Thymus (tissue), 11 donors: ENCODE results near the gene PRKCH. TPM values are rescaled to one million over a fixed set of nuclear protein-coding genes. Genes with fewer than 3 reads are reported as not detected.

ENCODE experiments used
- DNase-seq, 9 donors: peaks; one replicate each; pipeline ENCODE4 v3.0.0-alpha.2; 2013; ENCODE audit warnings: low spot score in 9 of 9, low read depth in 6 of 9, missing footprints in 1 of 9
- H3K27ac ChIP-seq, 2 donors: one replicate each; pipeline ENCODE4 v1.5.1; 2013; ENCODE audit warnings: control low read depth in 1 of 2, low read depth in 1 of 2, low read length in 1 of 2, mild to moderate bottlenecking in 1 of 2, moderate library complexity in 1 of 2
- H3K27me3 ChIP-seq, 2 donors: one replicate each; pipeline ENCODE4 v1.5.1; 2013; ENCODE audit warnings: low read length in 1 of 2; ENCODE audit not compliant: control insufficient read depth in 2 of 2, insufficient read depth in 1 of 2
- H3K36me3 ChIP-seq, 2 donors: one replicate each; pipeline ENCODE4 v1.5.1; 2013; ENCODE audit warnings: low read length in 1 of 2, mild to moderate bottlenecking in 1 of 2, moderate library complexity in 1 of 2; ENCODE audit not compliant: control insufficient read depth in 2 of 2, insufficient read depth in 2 of 2
- H3K4me1 ChIP-seq, 2 donors: one replicate each; pipeline ENCODE4 v1.5.1; 2013; ENCODE audit warnings: low read length in 2 of 2; ENCODE audit not compliant: control insufficient read depth in 2 of 2, insufficient read depth in 2 of 2
- H3K4me3 ChIP-seq, 2 donors: one replicate each; pipeline ENCODE4 v1.5.1; 2013; ENCODE audit warnings: low read length in 2 of 2, control low read depth in 1 of 2, mild to moderate bottlenecking in 1 of 2
- H3K9me3 ChIP-seq, 2 donors: one replicate each; pipeline ENCODE4 v1.5.1; 2013; ENCODE audit warnings: low read length in 1 of 2, mild to moderate bottlenecking in 1 of 2; ENCODE audit not compliant: control insufficient read depth in 2 of 2, insufficient read depth in 1 of 2
- WGBS: extraction: QIAGEN DNeasy Blood & Tissue Kit; methylation state at CpG from one replicate; pipeline ENCODE4 v1.1.7; 2013; 5-methylcytosine and 5-hydroxymethylcytosine counted together
- polyA plus RNA-seq: library from polyadenylated mRNA; stranded (reverse); fragments of 200-250 nt; gene quantifications from one replicate; pipeline ENCODE4 v1.2.3, GENCODE V29; 2013
- total RNA-seq: library from RNA; stranded (reverse); fragments of 120-200 nt; gene quantifications from one replicate; pipeline ENCODE4 v1.2.4, GENCODE V29; 2013
- donor health status: healthy.

Gene PRKCH
- total and polyA plus RNA-seq, 2 donors: 73.5 to 81.8 TPM

- DNase-seq: peak in 1 of 9 donors; percentile 25
- peak overlapping the region; percentile 3 to 43 for H3K27ac ChIP-seq
- peaks cover 0 to 2% of the 10 kb centered on the region in 2 donors for H3K27me3 ChIP-seq
- H3K4me3 ChIP-seq: no peak overlapping the region
- 98% methylated on average over 7 of the region's 7 CpGs for WGBS
- H3K9me3 ChIP-seq: no peaks in the 10 kb centered on the region
- peaks cover under 1 to 39% of the 10 kb centered on the region in 2 donors for H3K4me1 ChIP-seq
- H3K36me3 ChIP-seq: no peaks in the 10 kb centered on the region
Measured at GRCh38 chr14:61562321-61563161, 241.2 kb downstream of the PRKCH start.

GRCh38 chr14:61563162-61563511 is 241.8 kb downstream of the PRKCH start:
- Histone ChIP-seq H3K4me1 (peaks cover 6 to 45% of the 10 kb centered on the region in 2 donors), H3K36me3 (no peaks in the 10 kb centered on the region), H3K27ac (no peak overlapping the region), H3K9me3 (peaks cover 0 to 6% of the 10 kb centered on the region in 2 donors), H3K4me3 (no peak overlapping the region), H3K27me3 (peaks cover 0 to 7% of the 10 kb centered on the region in 2 donors)
- 95% methylated on average over 7 of the region's 7 CpGs for WGBS
- DNase-seq: no peak

- WGBS: 94% methylated on average over 6 of the region's 6 CpGs
Measured at GRCh38 chr14:61563880-61564617, 242.7 kb downstream of the PRKCH start.

GRCh38 chr14:61564618-61565091 is 243.3 kb downstream of the PRKCH start:
- H3K27me3 ChIP-seq: peaks cover 0 to 14% of the 10 kb centered on the region in 2 donors
- H3K4me3 ChIP-seq: no peak overlapping the region
- DNase-seq: no peak
- peaks cover 0 to 6% of the 10 kb centered on the region in 2 donors for H3K9me3 ChIP-seq
- WGBS: 91% methylated on average over 6 of the region's 6 CpGs
- peaks cover 21 to 60% of the 10 kb centered on the region in 2 donors for H3K4me1 ChIP-seq
- no peaks in the 10 kb centered on the region for H3K36me3 ChIP-seq
- peak overlapping the region; percentile 46 to 68 for H3K27ac ChIP-seq

More at GRCh38 chr14:61563880-61564617, 242.7 kb downstream of the PRKCH start:
- Histone ChIP-seq H3K27ac (peak overlapping the region; percentile 46 to 68), H3K4me1 (peaks cover 16 to 54% of the 10 kb centered on the region in 2 donors), H3K36me3 (no peaks in the 10 kb centered on the region), H3K27me3 (peaks cover 0 to 11% of the 10 kb centered on the region in 2 donors), H3K4me3 (no peak overlapping the region), H3K9me3 (peaks cover 0 to 6% of the 10 kb centered on the region in 2 donors)
- DNase-seq: no peak

GRCh38 chr14:61565181-61565580 is 243.8 kb downstream of the PRKCH start:
- Histone ChIP-seq H3K4me1 (peaks cover 26 to 66% of the 10 kb centered on the region in 2 donors), H3K27me3 (peaks cover 0 to 16% of the 10 kb centered on the region in 2 donors), H3K27ac (peak overlapping the region in 1 of 2 donors; percentile 68), H3K9me3 (peaks cover 0 to 6% of the 10 kb centered on the region in 2 donors), H3K36me3 (no peaks in the 10 kb centered on the region), H3K4me3 (no peak overlapping the region)
- no peak for DNase-seq

GRCh38 chr14:61565836-61566536 is 244.6 kb downstream of the PRKCH start:
- H3K4me3 ChIP-seq: no peak overlapping the region
- peaks cover 0 to 6% of the 10 kb centered on the region in 2 donors for H3K9me3 ChIP-seq
- H3K27ac ChIP-seq: no peak overlapping the region
- no peaks in the 10 kb centered on the region for H3K36me3 ChIP-seq
- H3K27me3 ChIP-seq: peaks cover 0 to 21% of the 10 kb centered on the region in 2 donors
- whole genome bisulfite sequencing: 97% methylated on average over 3 of the region's 3 CpGs
- no peak for DNase-seq
- peaks cover 31 to 69% of the 10 kb centered on the region in 2 donors for H3K4me1 ChIP-seq

- no peak overlapping the region for H3K27ac ChIP-seq
- WGBS: 99% methylated on average over 2 of the region's 2 CpGs
- peaks cover 0 to 6% of the 10 kb centered on the region in 2 donors for H3K9me3 ChIP-seq
- DNase-seq: no peak
- H3K4me3 ChIP-seq: no peak overlapping the region
- H3K36me3 ChIP-seq: no peaks in the 10 kb centered on the region
- H3K27me3 ChIP-seq: peaks cover under 1 to 26% of the 10 kb centered on the region in 2 donors
- peaks cover 31 to 63% of the 10 kb centered on the region in 2 donors for H3K4me1 ChIP-seq
Measured at GRCh38 chr14:61566537-61567225, 245.3 kb downstream of the PRKCH start.

- DNase-seq: no peak
- H3K4me3 ChIP-seq: peak overlapping the region; percentile 11 to 32
- peaks cover 8 to 31% of the 10 kb centered on the region in 2 donors for H3K27me3 ChIP-seq
- peak overlapping the region; percentile 37 to 44 for H3K27ac ChIP-seq
- WGBS: 30% methylated on average over 13 of the region's 13 CpGs
- H3K36me3 ChIP-seq: no peaks in the 10 kb centered on the region
- H3K9me3 ChIP-seq: peaks cover 0 to 6% of the 10 kb centered on the region in 2 donors
- H3K4me1 ChIP-seq: peaks cover 31 to 57% of the 10 kb centered on the region in 2 donors
Measured at GRCh38 chr14:61567838-61568571, 246.6 kb downstream of the PRKCH start.
